Neutrophil (primary cell): ENCODE results near the gene MRPL28.
A peak's percentile ranks its signal among the peaks of the same experiment; 100 is the strongest.

ENCODE experiments used
- H3K27ac ChIP-seq: fragments of 200-600 bp; sonication (generic); 2 replicates; pipeline ENCODE4 v1.5.1; 2016; ENCODE audit warnings: mild to moderate bottlenecking, moderate library complexity
- H3K27me3 ChIP-seq: fragments of 200-600 bp; sonication (generic); 2 replicates; pipeline ENCODE4 v1.6.0; 2016; ENCODE audit warnings: mild to moderate bottlenecking
- H3K36me3 ChIP-seq: fragments of 200-600 bp; sonication (generic); 2 replicates; pipeline ENCODE4 v1.5.1; 2017
- H3K4me1 ChIP-seq, 2 experiments: fragments of 200-600 bp in 1 of 2; sonication (generic) in 1 of 2; 1 replicate in 1 of 2; 2 replicates in 1 of 2; pipeline versions ENCODE4 v1.5.1 to v1.6.1; 2013 to 2016; ENCODE audit warnings: low read depth in 1 of 2, low read length in 1 of 2, mild to moderate bottlenecking in 1 of 2, moderate library complexity in 1 of 2; ENCODE audit not compliant: control insufficient read depth in 1 of 2, insufficient read depth in 1 of 2
- H3K4me3 ChIP-seq, 2 experiments: fragments of 200-600 bp in 1 of 2; sonication (generic) in 1 of 2; 1 replicate in 1 of 2; 2 replicates in 1 of 2; pipeline ENCODE4 v1.5.1; 2013 to 2016; ENCODE audit warnings: low read depth in 1 of 2, low read length in 1 of 2, mild to moderate bottlenecking in 1 of 2, moderate library complexity in 1 of 2
- H3K9me3 ChIP-seq: fragments of 200-600 bp; sonication (generic); 2 replicates; pipeline ENCODE4 v1.5.1; 2016
- CTCF ChIP-seq: fragments of 200-600 bp; sonication (generic); IDR thresholded peaks from 2 replicates; pipeline ENCODE4 v1.5.1; 2016; ENCODE audit warnings: antibody characterized with exemption

Gene MRPL28

GRCh38 chr16:324201-324450 is 46.2 kb downstream of the MRPL28 start:
- H3K36me3 ChIP-seq = peaks cover 17% of the 10 kb centered on the region
- peak overlapping the region; percentile 61 to 66 for H3K4me3 ChIP-seq
- TF ChIP-seq CTCF = no peak
- no peaks in the 10 kb centered on the region for H3K27me3 ChIP-seq
- H3K27ac ChIP-seq = peak overlapping the region; percentile 94
- H3K9me3 ChIP-seq = no peaks in the 10 kb centered on the region
- H3K4me1 ChIP-seq = peaks cover 52 to 74% of the 10 kb centered on the region in 2 experiments

GRCh38 chr16:322476-323143 is 47.7 kb downstream of the MRPL28 start:
- TF ChIP-seq CTCF = no peak
- Histone ChIP-seq H3K9me3 (no peaks in the 10 kb centered on the region), H3K4me1 (peaks cover 46 to 60% of the 10 kb centered on the region in 2 experiments), H3K27me3 (no peaks in the 10 kb centered on the region), H3K27ac (peak overlapping the region; percentile 57), H3K4me3 (no peak overlapping the region), H3K36me3 (peaks cover 32% of the 10 kb centered on the region)

GRCh38 chr16:321532-321931 is 48.8 kb downstream of the MRPL28 start:
- H3K4me1 ChIP-seq = peaks cover 35 to 49% of the 10 kb centered on the region in 2 experiments
- H3K27me3 ChIP-seq = no peaks in the 10 kb centered on the region
- TF ChIP-seq CTCF = no peak
- peaks cover 39% of the 10 kb centered on the region for H3K36me3 ChIP-seq
- H3K9me3 ChIP-seq = no peaks in the 10 kb centered on the region
- peak overlapping the region; percentile 57 for H3K27ac ChIP-seq
- H3K4me3 ChIP-seq = no peak overlapping the region

- TF ChIP-seq CTCF = no peak
- peaks cover 39% of the 10 kb centered on the region for H3K36me3 ChIP-seq
- H3K27me3 ChIP-seq = no peaks in the 10 kb centered on the region
- H3K4me1 ChIP-seq = peaks cover 24 to 36% of the 10 kb centered on the region in 2 experiments
- no peak overlapping the region for H3K27ac ChIP-seq
- no peaks in the 10 kb centered on the region for H3K9me3 ChIP-seq
- no peak overlapping the region for H3K4me3 ChIP-seq
Observed at GRCh38 chr16:320206-320605, 50.1 kb downstream of the MRPL28 start.

GRCh38 chr16:318628-319027 is 51.7 kb downstream of the MRPL28 start:
- peaks cover 53% of the 10 kb centered on the region for H3K36me3 ChIP-seq
- TF ChIP-seq CTCF = no peak
- no peak overlapping the region for H3K27ac ChIP-seq
- H3K4me3 ChIP-seq = no peak overlapping the region
- no peaks in the 10 kb centered on the region for H3K9me3 ChIP-seq
- H3K27me3 ChIP-seq = no peaks in the 10 kb centered on the region
- H3K4me1 ChIP-seq = peaks cover 8 to 20% of the 10 kb centered on the region in 2 experiments

- no peaks in the 10 kb centered on the region for H3K27me3 ChIP-seq
- peaks cover 63% of the 10 kb centered on the region for H3K36me3 ChIP-seq
- H3K4me1 ChIP-seq = peaks cover 2 to 16% of the 10 kb centered on the region in 2 experiments
- H3K9me3 ChIP-seq = no peaks in the 10 kb centered on the region
- no peak overlapping the region for H3K27ac ChIP-seq
- no peak overlapping the region for H3K4me3 ChIP-seq
- no peak for TF ChIP-seq CTCF
Observed at GRCh38 chr16:317583-317982, 52.8 kb downstream of the MRPL28 start.
